ENCODE measurements around the gene DAP3.
"Not testable (repeated sequence)": the region's sequence is repeated elsewhere in the genome, so short reads cannot be mapped to it uniquely, and the experiment has no call there.

DAP3 gene

DNA sequence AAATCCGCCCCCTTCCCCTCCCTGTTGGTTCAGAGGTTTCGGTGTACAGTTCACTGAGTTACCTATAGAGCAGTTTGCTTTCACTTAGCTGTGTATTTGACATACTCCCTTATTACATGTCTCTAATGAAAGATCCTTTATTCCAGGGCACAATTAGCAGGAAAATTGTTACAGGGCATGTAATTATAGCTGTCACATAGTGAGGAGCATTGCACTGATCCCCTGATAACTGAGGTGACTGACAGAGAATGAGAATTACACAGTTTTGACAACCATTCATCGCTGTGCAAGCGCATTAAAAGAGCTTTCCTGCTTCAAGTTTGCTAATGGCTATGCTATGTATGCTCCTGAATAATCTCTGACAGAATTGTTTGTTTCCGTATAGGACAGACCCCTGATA, 26.9 kb downstream of the DAP3 start:
- H3K4me3 ChIP-seq (ENCODE audit: low read length) = no peak overlapping the region
- TF ChIP-seq, protein P1, sequence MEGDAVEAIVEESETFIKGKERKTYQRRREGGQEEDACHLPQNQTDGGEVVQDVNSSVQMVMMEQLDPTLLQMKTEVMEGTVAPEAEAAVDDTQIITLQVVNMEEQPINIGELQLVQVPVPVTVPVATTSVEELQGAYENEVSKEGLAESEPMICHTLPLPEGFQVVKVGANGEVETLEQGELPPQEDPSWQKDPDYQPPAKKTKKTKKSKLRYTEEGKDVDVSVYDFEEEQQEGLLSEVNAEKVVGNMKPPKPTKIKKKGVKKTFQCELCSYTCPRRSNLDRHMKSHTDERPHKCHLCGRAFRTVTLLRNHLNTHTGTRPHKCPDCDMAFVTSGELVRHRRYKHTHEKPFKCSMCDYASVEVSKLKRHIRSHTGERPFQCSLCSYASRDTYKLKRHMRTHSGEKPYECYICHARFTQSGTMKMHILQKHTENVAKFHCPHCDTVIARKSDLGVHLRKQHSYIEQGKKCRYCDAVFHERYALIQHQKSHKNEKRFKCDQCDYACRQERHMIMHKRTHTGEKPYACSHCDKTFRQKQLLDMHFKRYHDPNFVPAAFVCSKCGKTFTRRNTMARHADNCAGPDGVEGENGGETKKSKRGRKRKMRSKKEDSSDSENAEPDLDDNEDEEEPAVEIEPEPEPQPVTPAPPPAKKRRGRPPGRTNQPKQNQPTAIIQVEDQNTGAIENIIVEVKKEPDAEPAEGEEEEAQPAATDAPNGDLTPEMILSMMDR (conservative IDR thresholded peaks at IDR 0.05; ENCODE audit: low read length) = no peak
- no peak for DNase-seq (ENCODE audit: low read depth)

DNA sequence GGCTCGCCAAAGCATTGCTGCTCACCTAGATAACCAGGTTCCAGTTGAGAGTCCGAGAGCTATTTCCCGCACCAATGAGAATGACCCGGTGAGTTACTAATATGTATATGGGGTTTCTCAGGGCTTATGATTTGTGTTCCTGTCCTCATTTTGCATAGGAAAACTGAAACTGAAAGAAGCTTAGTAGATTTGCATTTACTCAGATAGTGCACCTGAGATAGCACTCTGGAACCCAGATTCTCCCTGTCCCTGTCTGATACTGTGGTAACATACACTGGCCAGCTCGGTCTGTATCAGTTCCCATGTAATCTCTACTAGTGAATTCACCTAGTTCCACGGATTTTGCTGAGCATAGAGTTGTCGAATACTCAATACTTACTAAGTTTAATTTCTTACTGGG, 28.1 kb downstream of the DAP3 start:
- TF ChIP-seq, protein P1 (conservative IDR thresholded peaks at IDR 0.05; ENCODE audit: low read length) = no peak
- no peak for DNase-seq (ENCODE audit: low read depth)
- no peak overlapping the region for H3K4me3 ChIP-seq (ENCODE audit: low read length)

DNA sequence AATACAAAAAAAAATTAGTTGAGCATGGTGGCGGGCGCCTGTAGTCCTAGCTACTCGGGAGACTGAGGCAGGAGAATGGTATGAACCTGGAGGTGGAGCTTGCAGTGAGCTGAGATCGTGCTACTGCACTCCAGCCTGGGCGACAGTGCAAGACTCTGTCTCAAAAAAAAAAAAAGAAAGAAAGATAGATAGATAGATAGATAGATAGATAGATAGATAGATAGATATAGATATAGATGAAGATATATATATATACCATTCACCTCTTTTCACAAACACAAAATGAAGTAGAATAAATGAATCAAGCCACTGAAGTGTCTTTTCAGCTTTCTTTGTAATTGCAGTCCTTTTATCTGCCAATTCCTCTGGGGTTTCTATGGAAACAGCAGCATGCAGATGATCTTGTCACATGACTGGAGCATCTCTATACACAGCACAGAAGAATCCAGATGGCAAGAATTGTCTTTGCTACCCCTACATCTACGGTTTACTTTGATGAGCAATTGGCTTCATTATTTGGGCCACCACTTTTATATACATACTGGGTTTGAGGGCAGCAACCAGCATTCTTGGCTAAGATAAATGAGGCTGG, 29.7 kb downstream of the DAP3 start:
- not testable (repeated sequence) for H3K4me3 ChIP-seq (ENCODE audit: low read length); DNase-seq (ENCODE audit: low read depth)

DNA sequence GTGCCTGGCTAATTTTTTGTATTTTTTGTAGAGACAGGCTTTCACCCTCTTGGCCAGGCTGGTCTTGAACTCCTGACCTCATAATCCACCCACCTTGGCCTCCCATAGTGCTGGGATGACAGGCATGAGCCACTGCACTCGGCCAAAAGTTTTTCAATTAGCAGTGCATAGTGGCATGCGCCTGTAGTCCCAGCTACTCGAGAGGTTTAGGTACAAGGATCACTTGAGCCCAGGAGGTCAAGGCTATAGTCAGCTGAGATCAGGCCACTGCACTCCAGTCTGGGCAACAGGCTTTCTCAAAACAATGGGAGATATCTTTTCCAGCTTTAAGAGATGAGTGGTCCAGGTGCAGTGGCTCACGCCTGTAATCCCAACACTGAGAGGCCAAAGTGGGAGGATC, 30.8 kb downstream of the DAP3 start:
- TF ChIP-seq, protein P1 (conservative IDR thresholded peaks at IDR 0.05; ENCODE audit: low read length) = no peak
- DNase-seq (ENCODE audit: low read depth) = no peak
- H3K4me3 ChIP-seq (ENCODE audit: low read length) = no peak overlapping the region

DNA sequence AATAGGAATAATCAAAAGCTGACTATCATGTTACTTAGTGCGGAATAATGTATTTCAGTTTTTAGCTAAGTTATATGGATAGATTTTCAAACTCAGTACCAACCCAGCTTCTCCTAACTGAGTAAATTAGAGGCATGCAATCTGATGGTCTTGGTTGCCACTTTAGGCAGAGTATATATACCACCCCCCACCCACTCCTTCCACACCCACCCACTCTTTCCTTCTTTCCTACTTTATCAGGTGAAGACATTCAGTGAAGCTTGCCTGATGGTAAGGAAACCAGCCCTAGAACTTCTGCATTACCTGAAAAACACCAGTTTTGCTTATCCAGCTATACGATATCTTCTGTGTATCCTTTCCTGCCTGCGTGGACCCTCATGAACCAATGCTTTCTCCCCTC, 36.3 kb downstream of the DAP3 start:
- TF ChIP-seq, protein P1 (conservative IDR thresholded peaks at IDR 0.05; ENCODE audit: low read length) = no peak
- no peak overlapping the region for H3K4me3 ChIP-seq (ENCODE audit: low read length)

DNA sequence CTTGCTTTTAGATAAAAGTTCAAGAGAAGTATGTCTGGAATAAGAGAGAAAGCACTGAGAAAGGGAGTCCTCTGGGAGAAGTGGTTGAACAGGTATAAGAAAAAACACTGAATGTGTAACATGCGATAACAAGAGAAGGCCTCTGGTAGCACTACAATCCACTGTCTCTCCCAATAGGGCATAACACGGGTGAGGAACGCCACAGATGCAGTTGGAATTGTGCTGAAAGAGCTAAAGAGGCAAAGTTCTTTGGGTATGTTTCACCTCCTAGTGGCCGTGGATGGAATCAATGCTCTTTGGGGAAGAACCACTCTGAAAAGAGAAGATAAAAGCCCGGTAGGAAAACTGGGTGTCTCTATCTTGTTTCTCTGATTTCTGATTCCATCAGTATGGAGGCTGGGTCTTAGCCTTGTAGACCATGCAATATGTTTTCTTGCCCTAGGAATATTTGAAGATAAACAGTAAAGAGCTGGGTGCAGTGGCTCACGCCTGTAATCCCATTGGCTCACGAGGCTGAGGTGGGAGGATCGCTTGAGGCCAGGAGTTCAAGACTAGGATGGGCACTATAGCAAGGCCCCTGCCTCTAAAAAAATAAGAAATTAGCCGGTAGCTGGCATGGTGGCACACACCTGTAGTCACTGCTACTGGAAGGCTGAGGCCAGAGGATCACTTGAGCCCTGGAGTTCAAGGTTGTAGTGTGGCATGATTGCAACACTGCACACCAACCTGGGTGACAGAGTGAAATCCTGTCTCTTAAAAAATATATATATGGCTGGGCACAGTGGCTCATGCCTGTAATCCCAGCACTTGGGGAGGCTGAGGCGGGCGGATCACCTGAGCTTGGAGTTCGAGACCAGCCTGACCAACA, 40.4 kb downstream of the DAP3 start:
- peak; percentile 72 for DNase-seq (ENCODE audit: low read depth)
- TF ChIP-seq, protein P1 (conservative IDR thresholded peaks at IDR 0.05; ENCODE audit: low read length) = peak; percentile 75
- H3K4me3 ChIP-seq (ENCODE audit: low read length) = no peak overlapping the region

More for the DNA sequence above, 36.3 kb downstream of the DAP3 start:
- DNase-seq (ENCODE audit: low read depth) = no peak

DNA sequence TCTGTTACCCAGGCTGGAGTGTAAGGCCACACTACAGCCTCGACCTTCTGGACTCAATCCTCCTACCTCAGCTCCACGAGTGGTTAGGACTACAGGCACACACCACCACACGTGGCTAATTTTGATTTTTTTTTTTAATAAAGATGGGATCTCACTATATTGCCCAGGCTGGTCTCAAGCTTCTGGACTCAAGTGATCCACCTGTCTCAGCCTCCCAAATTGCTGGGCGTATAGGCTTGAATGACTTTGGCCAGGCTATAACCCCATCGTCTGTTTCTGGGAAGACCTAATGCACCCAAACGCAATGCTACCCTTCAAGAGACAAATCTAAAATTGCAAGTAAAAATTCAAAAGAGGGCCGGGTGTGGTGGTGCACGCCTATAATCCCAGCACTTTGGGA, 52.1 kb downstream of the DAP3 start:
- no peak overlapping the region for H3K4me3 ChIP-seq (ENCODE audit: low read length)
- DNase-seq (ENCODE audit: low read depth) = no peak
- TF ChIP-seq, protein P1 (conservative IDR thresholded peaks at IDR 0.05; ENCODE audit: low read length) = no peak

Data from AG10803 (cell line).